ENCODE results near the gene EPHB1.
"Not testable (repeated sequence)": the region's sequence is repeated elsewhere in the genome, so short reads cannot be mapped to it uniquely, and the experiment has no call there.

The EPHB1 gene

GRCh38 chr3:135178566-135178965 lies 383.5 kb downstream of the EPHB1 start:
- no peak for DNase-seq

DNA sequence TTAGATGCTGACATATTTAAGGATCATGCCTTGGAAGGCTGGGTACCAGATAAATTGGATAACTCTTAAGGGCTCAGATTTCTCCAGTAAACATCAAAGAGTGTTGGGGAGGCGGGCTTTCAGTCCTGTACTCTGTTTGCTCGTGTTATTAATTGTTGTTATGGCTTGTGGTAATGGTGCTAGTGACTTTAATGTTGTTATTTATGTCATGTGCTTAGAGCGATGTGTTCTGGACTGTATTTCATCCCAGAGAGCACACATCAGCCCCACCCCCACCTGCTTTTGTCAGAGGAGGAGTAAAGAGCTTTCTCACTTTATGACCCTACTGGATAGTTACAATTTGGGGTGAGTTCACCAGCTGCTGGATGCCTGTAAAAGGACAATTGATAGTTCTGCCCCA lies 386.3 kb downstream of the EPHB1 start:
- no peak for DNase-seq

DNA sequence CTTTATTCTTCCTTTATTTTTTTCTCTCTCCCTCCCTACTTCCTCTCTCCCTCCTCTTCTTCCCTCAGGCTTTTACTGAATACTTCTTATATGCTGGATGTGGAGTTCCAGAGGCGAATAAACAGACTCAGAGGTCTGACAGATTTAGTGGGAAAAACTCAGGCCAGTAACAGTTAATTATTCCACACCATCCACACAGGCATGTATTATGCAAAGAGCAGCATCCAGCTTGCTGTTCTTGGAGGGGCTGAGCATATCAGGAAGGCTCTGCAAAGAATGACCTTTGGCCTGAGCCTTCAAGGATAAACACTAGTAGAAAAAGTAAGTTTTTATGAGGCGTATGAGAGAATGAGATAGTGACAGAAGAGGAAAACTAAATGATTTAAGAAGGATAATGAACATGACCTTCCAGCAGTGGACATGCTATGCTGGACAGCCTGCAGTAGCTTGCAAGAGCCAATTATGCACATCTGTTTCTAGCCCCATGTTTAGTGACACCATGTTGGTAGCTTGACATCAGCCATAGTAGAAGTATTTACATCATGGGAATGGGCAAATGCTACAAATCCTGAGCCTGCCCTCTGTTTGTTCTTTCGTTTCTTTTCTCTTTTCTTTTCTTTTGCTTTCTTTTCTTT lies 387.4 kb downstream of the EPHB1 start:
- no peak for DNase-seq

DNA sequence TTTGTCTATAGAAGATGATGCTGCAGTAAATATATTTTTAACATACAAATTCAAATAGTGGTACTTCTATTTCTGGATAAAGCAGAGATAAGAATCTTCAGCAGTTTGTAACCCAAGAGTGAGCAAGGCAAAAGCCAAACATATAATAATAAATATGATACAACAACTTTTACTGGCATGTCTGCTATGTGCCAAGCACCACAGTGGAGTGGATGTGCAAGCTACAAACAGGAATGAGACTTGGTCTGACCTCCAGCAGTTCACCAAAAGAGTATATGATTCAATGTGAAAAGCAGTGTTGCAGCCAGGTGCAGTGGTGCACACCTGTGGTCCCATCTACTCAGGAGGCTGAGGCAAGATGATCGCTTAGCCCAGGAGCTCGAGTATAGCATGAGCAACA lies 395.6 kb downstream of the EPHB1 start:
- DNase-seq: no peak

DNA sequence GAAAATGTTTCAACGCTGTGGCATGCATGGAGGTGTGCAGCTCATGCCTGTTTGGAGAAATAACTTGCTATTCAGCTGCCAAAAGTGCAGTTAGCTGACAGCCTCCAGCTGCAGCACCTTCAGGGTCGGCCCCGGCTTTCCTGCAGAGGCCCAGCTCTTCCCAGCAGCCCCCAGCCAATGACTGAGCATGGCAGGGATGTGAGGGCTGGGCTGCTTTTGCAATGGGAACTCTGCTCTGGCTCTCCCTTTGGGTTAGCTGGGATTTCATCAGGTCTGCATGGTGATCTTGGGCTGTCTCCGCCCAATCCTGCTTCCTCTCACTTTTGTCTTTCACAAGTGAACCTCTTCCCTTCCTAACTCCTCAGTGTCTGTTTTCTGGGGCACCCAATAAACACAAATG lies 396.6 kb downstream of the EPHB1 start:
- DNase-seq: no peak

- DNase-seq: no peak
Observed at GRCh38 chr3:135192929-135193328, 397.9 kb downstream of the EPHB1 start.

- no peak for DNase-seq
Observed at GRCh38 chr3:135197246-135197645, 402.2 kb downstream of the EPHB1 start.

- no peak for DNase-seq
Observed at GRCh38 chr3:135197856-135198255, 402.8 kb downstream of the EPHB1 start.

DNA sequence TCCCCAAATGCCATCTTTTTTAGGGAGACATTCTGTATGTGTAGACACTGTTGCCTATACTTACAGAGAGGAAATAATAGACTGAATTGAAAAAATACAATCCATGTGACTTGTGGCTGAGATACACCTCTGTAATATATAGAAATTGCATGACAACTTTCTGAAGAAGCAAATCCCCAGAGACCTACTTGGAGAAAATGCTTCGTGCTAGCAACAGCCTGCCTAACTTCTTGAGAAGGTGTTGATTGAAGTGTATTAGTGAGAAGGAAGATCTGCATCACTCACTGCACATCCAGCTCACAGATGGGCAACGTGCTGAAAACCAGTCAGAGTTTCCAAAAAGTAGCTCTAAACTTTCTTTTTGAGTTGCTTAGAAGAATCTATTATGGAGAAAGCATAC lies 404.1 kb downstream of the EPHB1 start:
- DNase-seq: no peak

GRCh38 chr3:135203026-135203425 lies 408.0 kb downstream of the EPHB1 start:
- DNase-seq: no peak

DNA sequence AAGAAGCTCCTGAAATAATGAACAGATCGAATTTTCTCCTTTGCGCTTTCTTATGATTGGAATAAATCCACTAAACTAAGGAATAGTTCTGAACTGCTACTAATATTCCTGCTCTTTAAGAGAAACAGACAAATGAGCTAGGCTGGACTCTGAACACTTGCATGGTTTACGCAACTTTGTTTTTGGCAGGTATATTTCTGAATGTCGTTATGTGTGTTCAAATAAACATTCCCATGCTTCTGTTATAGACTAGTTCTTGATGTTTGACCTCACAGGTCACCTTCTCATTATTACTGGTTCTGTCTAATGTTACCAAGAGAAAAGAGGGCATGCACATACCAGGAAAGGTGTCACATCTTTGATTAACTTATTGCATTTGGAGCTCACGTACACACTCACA lies 418.2 kb downstream of the EPHB1 start:
- DNase-seq: no peak

GRCh38 chr3:135213822-135214221 lies 418.8 kb downstream of the EPHB1 start:
- DNase-seq: no peak

DNA sequence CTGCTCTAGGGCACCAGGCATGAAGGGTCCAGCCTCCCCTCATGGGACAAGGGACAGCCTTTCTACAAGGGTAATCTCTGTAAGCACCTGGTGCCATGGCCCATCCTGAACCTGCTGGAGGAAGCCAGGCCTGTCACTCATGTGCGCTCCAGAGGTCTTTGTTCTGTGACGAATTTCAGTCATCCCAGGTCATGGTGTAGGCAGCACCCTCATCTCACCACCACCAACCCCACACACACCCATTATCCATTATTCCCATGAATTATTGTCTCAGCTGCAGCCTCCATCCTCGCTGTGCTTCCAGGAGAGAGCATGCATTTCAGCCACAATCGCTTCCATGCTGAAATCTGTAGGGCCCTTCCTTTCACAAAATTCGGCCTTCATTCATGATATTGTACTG lies 419.3 kb downstream of the EPHB1 start:
- no peak for DNase-seq

DNA sequence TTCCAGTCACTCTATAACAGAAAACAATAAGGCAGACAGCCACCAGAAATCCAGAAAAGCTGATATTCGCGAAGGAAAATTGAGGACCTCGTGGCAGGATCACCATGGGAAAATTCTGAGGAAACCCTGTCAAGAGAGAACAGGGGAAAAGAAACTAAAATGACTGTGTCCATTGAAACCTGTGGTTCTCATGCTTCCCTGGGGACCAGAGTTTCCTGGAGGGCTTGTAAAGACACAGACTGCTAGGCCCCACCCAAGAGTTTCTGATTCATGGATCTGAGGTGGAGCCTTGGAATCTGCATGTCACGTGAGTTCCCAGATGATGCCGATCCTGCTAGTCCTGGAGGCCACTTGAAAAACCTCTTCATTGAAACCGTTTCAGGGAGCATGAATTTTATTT lies 420.5 kb downstream of the EPHB1 start:
- no peak for DNase-seq

GRCh38 chr3:135216659-135217058 lies 421.6 kb downstream of the EPHB1 start:
- DNase-seq: no peak

DNA sequence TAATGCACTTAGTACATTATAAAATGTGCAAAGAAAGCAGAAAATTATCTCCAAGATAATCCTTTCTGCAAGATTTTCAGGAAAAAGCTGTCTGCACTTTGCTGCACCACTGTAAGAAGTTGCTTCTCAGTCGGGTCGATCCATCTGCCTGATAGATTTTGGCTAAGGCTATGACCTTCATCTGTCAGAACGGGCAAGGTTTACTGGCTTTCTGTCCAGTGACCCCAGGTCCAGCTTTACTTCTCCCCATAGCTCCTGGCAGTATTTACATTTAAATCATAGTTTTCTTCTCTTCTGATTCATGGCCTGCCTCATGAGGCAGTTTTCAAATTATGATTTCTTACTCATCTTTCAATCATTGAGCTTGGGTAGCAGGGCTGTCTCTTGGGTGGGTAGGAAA lies 422.7 kb downstream of the EPHB1 start:
- no peak for DNase-seq

GRCh38 chr3:135218304-135218703 lies 423.2 kb downstream of the EPHB1 start:
- DNase-seq: no peak

- DNase-seq: no peak
Observed at GRCh38 chr3:135218782-135219181, 423.7 kb downstream of the EPHB1 start.

DNA sequence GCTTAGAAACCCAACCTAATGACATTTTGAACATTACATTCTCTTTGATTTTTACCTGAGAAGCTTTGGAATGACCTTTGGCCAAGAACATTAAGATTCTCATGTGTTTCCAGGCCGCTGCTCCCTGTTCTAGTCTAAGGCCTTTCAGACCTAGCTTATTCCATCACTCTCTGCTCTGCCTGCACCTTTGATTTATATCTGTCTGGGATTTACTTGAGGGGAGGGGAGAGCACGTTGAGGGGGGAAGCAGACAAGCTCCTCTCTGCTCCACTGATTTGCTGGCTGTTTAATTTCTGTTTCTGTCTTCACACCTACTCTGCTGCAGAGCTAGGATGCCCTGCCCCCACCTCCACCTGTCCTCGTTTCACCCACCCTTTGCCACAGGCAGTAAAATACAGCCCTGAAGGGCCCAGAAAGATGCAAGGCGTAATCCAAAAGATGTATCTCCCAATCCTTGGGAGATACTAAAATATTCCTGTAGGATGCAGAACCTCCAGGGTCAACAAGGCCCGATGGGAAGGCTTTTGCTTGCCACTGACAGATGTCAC lies 429.8 kb downstream of the EPHB1 start:
- DNase-seq: no peak

GRCh38 chr3:135226057-135226456 lies 431.0 kb downstream of the EPHB1 start:
- no peak for DNase-seq

GRCh38 chr3:135228201-135228600 lies 433.1 kb downstream of the EPHB1 start:
- no peak for DNase-seq

GRCh38 chr3:135229018-135229495 lies 434.0 kb downstream of the EPHB1 start:
- DNase-seq: no peak

GRCh38 chr3:135231737-135232136 lies 436.7 kb downstream of the EPHB1 start:
- DNase-seq: no peak

DNA sequence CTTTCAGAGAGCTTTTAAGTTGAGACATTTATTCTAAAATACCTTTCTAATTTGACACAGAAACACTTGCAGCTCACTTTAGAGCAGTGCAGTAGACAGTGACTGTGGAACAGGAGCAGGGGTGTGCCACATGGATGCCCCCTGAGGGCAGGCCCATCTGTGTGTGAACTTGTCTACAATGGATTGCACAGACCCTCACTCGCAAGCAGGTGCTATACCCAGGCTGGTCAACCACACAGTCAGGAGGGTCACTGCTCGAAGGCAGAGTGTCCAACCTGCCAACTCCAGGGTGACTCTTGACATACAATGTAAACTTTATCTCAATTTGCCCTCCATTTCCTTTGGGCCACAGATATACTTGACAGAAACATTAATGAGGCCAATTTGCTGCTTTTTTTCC lies 437.2 kb downstream of the EPHB1 start:
- no peak for DNase-seq

DNA sequence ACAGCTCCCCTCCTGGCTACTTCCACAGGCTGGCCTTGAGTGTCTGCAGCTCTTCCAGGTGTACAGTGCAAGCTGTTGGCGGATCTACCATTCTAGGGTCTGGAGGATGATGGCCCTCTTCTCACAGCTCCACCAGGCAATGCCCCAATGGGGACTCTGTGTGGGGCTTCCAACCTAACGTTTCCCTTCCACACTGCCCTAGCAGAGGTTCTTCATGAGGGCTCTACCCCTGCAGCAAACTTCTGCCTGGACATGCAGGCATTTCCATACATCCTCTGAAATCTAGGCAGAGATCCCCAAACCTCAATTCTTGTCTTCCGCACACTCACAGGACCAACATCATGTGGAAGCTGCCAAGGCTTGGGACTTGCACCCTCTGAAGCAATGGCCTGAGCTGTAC lies 438.4 kb downstream of the EPHB1 start:
- not testable (repeated sequence) for DNase-seq

Measured in NK-92 treated with Interleukin-12 subunit alpha and Interleukin-12 subunit beta, amount 100 ng/mL, for 24 hours (cell line).